Stimulated activated CD4-positive, alpha-beta T cell treated with anti-CD3 and anti-CD28 coated beads, TNF-alpha, amount 100 ng/mL, for 24 hours (primary cell): ENCODE results near the gene GALR1.
"Not testable (repeated sequence)": the region's sequence is repeated elsewhere in the genome, so short reads cannot be mapped to it uniquely, and the experiment has no call there.

ENCODE experiments used
- DNase-seq, 3 experiments: peaks; one replicate each; pipeline ENCODE4 v3.0.0-alpha.2; 2020; ENCODE audit warnings: low read depth in 3 of 3

GALR1 gene

DNA sequence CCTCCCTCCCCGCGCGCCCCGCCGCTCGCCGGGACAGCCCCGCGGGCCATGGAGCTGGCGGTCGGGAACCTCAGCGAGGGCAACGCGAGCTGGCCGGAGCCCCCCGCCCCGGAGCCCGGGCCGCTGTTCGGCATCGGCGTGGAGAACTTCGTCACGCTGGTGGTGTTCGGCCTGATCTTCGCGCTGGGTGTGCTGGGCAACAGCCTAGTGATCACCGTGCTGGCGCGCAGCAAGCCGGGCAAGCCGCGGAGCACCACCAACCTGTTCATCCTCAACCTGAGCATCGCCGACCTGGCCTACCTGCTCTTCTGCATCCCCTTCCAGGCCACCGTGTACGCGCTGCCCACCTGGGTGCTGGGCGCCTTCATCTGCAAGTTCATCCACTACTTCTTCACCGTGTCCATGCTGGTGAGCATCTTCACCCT is 865 bp downstream of the GALR1 start:
- DNase-seq, result peak in 1 of 3 experiments; percentile 2

DNA sequence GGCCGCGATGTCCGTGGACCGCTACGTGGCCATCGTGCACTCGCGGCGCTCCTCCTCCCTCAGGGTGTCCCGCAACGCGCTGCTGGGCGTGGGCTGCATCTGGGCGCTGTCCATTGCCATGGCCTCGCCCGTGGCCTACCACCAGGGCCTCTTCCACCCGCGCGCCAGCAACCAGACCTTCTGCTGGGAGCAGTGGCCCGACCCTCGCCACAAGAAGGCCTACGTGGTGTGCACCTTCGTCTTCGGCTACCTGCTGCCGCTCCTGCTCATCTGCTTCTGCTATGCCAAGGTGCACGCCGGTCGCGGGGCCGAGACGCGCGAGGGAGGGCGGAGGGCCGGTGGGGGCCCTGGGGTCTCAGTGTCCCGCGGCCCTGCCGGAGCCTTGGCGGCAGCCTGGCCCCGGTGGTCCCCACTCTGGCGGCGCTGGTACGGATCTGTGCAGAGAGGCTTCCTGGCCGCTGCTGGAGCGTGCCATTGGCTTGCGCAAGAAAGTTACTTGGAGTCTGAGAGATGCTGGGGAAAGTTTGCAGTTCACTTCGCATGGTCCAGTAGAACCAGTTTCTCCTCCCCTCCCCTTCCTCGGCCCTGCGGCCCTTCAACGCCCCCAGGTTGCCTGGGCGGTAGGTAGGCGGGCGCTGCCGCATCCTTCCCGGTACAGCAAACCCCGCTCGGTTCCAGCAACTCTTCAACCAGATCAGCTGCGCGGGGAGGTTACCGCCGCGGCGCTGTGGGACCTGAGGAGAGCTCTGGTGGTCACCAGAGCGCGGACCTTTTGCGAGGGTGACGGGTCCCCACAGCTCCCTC is 1.5 kb downstream of the GALR1 start:
- DNase-seq, result no peak

DNA sequence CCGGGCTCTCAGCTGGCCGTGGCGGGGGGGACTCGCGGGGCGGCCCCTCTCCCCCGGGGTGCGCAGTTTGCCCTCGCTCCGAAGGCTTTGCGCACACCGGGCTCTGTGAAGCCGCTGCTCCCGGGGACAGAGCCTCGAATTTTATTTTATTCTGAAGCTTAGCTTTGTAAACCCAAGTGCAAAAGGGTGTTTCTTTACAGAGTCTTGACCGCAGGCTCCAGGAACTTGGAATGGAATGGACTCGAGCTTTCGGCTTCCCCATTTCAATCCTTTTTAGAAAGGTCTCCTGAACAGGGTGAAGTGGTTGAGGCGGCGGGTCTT is 2.0 kb downstream of the GALR1 start:
- DNase-seq, result no peak

DNA sequence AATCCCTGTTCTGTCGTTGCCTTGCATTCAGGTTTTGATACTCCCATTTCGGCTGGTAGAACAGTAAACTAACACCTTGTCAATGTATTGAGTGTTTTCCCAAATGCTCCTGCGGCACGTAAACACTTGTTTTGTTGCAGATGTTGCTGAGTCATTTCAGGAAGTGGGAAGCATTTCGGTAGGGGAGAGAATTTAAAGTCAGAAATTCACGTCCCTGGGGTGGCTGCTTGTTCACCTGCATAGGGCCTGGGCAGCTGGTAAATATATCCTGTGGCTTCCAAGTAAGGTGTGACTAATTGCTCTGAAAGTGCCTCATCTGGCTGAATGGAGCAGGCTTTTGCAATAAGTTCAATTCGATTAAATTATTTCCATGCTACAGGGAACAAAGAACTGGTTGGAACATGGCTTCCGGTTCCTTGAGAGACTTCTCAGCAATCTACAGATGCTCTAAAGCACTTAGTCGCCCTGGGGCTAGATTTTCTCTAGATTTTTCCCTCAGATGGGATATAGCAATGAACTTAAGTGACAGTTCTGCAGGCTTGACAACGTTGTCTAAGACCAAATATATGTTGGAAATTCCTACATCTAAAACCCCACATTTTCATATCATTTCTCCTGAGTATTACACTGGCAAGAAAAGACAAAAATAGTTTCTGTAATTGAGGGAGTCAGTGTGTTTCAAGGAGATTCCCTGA is 5.2 kb downstream of the GALR1 start:
- DNase-seq, result no peak

DNA sequence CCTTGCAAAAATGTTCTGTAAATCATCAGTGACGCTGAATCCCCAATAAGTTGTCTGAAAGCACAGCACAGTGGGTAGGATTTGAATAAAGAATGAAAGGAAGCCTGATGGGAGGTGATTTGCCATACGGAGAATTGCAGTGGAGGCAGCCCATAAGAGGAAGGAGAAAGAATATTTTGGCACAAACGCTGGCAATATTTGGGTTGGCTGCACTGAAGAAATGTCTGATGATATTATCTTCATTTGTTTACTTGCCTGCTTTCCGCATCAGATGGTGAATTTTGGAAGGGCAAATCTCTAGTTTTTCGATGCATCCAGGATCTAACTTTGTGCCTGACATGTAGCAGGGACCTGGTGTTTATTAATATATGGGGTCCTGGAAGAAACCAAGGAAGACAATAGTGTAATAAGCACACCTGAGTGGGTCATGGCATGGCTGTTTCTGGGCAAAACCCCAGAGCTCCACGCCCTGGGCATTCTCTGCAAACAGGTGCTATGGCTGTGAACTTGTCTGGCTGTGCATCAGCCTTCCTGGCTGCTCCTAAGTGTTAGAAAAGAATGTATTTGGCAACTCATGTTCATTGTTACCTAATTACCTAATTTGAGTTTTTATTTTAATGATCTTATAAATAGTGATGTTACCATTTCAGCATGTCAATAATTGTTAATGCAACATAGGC is 5.9 kb downstream of the GALR1 start:
- DNase-seq, result no peak

DNA sequence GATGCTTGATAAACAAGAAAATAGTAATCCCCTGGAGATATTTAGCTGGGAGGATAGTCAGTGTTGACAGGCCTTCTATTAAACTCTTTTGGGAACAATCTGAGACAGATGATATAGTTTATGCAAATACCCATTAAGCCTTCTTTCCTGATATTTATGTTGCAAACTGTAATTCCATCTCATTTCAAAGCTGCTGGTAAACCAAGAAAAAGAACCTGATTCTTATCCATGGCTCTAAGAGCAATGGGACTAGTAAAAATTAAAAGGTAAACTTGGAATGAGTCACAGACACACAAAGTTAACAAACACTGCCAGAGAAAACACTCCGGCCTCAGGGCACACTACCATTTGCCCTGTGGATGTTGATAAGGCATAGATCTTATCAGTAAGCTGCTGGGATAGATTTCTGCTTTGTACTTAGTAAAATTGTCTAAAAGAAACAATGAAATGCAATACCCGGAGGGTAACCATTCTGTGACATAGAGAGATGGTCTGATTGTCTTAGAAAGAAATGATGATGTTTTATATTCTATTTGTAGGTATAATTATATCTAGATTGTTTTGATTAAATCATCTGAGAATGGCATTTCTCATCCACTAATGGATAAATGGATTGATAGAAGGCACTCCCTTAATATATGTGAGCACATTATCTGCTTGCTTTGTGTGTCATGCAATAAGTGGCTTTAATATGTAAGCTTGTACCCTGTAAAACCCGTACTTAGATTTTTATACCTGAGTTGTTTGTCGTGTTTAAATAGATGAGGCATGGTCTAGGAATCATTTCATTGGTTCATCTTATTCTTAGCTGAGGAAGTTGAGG is 13.2 kb downstream of the GALR1 start:
- DNase-seq, result no peak

DNA sequence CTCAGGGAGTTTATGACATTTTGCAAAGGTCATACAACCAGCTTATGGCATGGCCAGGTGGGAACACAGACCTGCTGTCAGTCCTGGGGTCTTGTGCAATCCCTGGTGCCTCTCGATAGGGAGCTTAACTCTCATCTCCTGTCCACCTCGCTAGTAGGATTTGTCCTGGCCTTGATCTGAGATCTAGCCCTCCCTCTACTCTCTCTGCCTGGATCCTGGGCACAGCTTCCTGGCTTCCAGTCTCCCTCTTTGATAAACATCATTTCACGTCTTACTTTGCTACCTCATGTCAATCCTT is 13.8 kb downstream of the GALR1 start:
- DNase-seq, result no peak

DNA sequence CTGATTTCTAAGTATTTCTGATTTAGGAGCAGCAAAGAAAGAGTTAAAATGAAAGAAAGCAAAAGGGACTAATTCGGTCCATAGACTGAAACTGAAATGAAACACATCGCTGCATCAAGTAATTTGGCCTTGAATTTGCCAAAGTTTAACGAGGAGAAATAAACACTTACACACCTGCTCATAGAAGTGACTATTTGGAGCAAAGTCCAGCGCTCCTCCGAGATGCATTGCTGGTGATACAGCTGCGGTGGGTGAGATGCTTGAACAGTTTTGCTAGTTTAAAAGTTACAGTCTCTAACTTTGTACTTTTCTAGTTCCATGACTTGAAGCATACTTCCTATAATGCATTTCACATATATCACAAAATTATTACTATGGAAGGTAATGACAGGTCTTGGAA is 18.3 kb downstream of the GALR1 start:
- DNase-seq, result no peak

DNA sequence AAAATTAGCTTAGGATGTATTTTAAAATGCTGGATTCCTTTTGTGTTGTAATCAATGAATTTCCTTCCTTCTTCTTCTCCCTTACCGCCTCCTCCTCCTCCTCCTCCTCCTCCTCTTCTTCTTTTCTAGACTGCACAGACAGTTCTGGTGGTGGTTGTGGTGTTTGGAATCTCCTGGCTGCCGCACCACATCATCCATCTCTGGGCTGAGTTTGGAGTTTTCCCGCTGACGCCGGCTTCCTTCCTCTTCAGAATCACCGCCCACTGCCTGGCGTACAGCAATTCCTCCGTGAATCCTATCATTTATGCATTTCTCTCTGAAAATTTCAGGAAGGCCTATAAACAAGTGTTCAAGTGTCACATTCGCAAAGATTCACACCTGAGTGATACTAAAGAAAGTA is 18.8 kb downstream of the GALR1 start:
- no peak for DNase-seq

DNA sequence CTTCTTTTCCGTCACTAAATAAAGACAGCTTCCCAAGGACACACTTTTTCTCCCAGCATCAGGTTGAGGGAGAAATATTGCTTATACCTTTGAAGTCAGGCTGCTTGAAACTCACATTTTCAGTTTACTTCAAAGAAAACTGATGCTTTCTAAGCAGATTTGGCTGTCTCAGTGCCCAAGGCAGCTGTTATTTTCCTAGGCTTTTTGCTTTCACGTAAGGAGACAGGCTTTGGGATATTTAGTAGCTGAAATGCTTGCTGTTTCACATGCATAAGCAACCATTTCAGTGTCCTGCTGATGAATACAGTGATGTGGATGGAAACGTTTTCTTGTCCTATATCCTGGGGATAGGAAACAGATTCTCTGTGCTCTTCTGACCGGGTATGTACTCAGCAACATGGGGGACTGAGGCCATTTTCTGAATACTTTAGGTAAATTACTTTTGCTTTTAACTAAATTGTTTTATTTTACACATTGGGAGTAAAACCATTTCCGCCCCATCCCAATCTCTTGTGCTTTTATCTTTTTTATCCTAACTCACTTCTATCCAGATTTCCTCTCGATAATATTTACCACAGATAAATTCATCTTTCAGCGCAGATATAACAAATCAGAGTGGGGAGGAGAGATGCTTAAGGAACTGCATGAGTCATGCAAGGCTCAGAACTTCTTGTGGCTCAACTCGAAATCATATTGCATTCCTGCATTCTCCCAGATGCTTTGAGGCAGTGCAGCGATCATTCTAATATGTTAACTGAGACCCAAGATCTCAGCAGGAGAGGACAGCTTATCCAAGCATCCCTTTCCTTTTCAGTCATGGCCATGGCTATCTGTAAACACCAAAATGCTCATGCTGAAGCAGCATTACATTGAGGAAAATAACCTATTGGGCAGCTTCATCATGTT is 22.2 kb downstream of the GALR1 start:
- no peak for DNase-seq

DNA sequence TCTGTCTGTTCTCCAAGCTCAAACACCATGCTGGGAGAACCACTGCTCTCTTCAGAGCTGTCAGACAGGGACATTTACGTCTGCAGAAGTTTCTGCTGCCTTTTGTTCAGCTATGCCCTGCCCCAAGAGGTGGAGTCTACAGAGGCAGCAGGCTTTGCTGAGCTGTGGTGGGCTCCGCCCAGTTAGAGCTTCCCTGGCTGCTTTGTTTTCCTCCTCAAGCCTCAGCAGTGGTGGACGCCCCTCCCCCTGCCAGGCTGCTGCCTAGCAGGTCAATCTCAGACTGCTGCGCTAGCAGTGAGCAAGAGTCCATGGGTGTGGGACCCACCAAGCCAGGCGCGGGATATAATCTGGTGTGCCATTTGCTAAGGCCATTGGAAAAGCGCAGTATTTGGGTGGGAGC is 41.2 kb downstream of the GALR1 start:
- not testable (repeated sequence) for DNase-seq

DNA sequence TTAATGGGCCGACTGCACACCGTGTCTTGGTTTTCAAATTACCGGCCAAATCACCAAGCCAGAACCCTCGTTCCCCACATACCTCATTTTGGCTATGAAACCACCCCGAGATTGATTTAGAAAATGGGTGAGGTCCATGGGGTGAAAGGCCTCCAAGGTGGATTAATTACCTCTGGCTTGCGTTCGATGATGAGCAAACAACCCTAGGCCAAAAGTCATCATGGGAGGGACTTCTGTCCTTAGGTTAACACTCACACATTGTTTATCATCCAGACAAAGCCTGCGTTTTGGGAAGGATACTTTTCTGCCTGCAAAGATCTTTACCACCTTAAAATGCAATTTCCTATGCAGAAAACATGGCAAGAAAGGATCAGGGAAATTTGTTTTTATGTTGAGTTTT is 48.5 kb downstream of the GALR1 start:
- no peak for DNase-seq

DNA sequence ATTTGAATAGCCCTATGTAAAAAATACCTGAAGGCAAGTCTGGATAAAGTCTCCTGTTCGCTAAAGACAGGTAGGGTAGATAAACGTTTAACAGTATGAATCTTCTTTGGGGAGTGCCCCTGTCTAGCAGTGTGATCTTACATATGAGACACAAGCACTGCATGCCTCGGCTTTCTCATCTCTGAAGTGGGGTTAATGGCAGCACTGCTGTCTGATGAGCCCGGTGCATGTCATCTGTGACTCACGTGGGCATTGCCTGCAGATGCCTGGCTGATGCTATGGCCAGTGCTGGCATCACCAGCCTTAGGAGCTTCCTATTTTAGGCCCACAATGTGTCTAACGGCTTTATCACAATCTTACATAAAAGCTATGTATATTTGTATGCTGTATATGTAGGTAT is 50.1 kb downstream of the GALR1 start:
- DNase-seq, result no peak

DNA sequence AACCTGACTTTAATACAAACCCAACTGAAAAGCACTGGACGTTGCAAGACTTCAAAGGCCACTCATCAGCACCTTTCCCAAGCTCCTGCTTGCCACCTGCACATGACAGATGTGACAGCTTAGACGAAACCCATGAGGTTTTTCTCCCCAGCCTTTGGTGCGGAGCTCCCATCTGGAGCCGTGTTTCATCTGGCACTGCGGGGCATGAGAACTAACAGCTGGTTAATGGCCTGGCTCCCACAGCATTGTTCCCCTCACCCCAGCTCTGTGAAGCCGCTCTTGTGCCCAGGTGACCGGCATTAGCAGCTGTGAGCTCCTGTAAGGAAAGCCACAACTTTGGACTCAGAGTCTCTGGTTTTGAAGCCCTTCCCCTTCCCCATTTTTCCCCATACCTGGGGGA is 50.9 kb downstream of the GALR1 start:
- DNase-seq, result no peak

DNA sequence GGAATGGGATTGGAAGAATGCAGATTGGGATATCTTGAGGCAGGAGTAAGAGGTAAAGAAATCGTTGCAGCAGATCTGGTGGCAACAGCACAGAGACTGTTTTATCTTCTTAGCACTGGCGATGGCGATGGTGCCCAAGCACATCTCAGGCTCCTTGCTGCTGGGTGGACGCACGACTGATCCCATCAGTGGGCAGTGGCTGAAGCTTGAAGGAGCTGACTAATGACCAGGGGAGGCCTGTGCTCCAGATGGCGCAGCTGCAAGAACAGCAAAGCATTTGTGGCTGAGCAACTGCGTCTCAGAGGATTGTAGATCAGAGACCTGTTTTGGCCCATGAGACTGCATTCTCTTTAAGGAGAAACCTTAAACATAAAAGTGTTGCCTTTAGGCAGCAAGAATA is 54.6 kb downstream of the GALR1 start:
- no peak for DNase-seq

DNA sequence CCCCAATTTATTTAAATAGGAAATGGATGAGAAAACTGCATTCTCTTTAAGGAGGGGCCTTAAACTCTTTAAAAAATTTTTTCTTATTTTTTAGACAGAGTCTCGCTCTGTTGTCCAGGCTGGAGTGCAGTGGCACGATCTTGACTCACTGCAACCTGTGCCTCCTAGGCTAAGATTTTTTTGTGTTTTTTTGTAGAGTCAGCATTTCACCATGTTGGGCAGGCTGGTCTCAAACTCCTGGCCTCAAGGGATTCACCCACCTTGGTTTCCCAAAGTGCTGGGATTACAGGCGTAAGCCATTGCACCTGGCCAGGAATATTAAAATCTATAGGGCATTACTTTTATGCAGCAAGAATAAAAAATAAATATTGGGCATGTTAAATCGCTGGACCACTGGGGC is 56.0 kb downstream of the GALR1 start:
- no peak for DNase-seq

DNA sequence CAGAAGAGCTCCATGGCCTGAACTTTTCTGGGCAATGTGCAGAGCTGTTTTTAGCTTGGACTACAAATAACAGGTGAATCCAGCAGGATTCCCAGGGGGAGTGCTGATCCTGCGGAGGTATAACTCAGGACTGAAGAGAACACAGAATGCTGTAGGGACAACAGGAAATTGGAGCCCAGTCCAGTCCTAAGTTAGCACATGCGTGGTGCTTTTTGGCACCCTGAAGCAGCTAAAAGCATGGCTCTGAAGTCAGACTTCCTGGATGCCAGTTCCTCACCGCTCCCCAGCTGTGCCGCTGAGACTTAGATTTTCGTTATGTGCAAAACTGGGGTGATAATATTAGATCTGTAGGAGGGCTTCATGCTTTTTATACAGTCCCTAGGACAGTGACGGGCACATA is 58.6 kb downstream of the GALR1 start:
- no peak for DNase-seq

DNA sequence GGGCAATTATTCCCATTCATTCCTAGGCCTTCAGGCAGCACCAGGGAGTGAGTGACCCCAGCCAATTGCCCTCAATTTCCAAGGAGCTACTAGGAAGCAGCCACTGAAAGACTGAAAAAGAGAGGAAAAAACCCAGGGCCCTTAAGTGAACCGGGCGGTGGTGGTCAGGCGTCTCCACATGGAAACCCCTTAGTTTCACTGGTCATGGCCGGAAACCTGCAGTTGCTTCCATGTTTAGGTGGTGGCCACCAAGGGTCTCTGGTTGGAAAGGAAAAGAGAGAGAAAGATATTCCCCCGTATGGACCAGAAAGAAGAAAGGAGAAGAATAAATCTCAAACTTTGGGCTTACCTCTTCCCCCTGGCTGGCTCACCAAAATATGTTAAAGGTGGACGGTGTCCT is 64.9 kb downstream of the GALR1 start:
- DNase-seq, result no peak

DNA sequence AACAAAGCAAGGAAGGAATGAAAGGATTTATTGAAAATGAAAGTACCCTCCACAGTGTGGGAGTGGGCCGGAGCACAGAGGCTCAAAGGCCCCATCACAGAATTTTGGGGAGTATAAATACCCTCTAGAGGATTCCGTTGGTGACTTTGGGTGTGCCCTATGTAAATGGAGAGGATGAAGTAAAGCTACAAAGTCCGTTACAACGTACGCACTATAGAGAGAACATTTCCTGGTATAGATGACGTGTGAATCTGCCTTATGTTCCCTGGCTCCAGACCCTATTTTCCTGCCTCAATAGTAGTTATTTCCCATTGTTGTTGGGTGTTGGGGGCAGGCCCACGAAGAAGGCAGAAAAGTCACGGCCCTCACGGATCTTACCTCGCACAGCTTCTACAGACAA is 65.3 kb downstream of the GALR1 start:
- no peak for DNase-seq

DNA sequence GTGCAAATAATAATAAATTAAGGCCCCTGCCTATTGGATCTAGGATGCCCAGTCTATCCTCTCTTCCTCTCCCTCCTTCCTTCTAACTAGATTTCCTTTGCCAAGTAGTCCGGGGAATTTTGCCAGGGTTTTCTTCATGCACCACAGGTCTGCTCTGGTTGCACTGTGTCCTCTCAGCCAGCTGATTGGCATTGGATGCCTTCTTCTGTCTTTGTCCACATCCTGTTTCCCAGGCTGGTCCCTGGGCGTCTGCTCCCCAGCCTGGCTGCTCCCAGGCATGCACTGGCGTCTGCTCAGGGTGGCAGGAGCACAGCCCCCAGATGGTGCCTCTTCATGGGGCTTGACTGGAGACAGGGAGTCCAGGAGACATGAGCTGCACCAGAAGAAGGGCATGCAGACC is 66.4 kb downstream of the GALR1 start:
- no peak for DNase-seq

DNA sequence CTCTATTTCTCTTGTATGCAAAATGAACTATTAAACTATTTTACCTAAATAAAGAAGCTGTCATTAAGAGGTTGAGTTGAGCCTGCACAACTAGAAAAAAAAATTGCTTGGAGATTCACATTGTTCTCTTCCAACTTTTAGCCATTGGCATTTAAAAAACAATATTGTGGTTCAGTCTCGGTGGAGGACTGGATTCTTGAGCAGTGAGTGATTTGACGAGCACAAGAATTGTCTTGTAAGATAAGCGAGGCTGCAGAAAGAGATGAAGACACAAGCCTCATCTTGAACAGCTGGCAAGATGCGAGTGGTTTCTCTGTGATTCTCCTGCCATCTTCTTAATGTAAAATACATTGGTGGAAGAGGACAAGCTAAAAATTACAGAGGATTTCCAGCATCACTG is 67.0 kb downstream of the GALR1 start:
- DNase-seq, result no peak
